Activated CD8-positive, alpha-beta memory T cell treated with anti-CD3 and anti-CD28 coated beads, Interleukin-2, amount 50 U/mL, for 48 hours (primary cell): Measurements from ENCODE around the gene ADIPOR2.
"Not testable (repeated sequence)": the region's sequence is repeated elsewhere in the genome, so short reads cannot be mapped to it uniquely, and the experiment has no call there.

Experiments used
- DNase-seq: peaks from one replicate; pipeline ENCODE4 v3.0.0-alpha.2; 2020

ADIPOR2 gene

DNA sequence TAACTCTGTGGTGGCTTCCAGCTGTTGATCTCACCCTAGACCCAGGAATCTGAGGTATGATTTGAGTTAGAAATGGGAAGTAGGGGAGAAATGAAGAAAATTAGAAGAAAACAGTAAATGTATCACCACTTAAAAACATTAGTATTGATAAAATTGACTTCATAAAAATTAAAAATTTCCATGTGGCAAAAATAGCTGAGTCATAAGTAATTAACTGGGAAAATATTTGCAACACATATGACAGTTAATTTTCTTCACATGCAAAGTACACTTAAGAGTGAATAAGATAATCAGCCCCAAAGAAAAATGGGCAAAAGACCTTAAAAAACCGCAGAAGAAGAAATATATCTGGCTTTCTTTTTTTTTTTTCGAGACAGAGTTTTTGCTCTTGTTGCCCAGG is 25.5 kb upstream of the ADIPOR2 start:
- no peak for DNase-seq

DNA sequence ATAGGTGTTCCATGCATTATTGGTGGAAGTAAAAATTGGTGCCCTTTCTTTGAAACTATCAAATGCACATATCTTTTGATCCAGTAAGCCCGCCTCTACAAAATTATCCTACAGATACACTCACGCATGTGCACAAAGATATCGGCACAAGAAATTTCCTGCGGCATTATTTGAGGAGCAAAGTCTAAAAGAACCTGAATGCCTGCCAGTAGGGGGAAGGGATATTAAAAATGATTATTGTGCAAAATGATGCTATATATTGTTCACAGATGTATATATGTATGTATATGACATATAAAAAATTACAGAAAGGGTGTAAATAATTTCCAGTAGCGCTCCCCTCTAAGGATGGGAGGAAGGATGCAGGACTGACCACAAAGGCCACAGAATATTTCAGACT is 24.7 kb upstream of the ADIPOR2 start:
- no peak for DNase-seq

DNA sequence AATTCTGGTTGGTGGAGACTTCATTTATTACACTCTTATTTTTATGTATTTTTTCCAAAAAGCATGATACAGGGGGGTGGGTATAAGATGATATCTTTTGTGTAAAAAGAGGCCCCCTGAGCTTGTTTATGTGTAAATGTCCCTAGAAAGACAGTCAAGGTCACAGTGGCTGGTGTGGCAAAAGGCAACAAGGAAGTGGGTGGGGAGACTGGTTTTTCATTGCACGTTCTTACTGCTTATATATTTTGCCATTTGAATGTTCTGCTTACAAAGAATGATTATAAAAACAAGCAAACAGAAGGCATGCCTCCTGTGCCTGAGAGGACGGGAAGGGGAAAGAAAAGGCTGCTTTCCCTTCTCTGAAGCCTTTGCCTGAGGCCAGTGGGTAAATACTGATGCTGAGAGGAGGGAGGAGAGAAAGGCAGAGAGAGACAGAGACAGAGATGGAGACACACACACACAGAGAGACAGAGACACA is 24.1 kb upstream of the ADIPOR2 start:
- no peak for DNase-seq

DNA sequence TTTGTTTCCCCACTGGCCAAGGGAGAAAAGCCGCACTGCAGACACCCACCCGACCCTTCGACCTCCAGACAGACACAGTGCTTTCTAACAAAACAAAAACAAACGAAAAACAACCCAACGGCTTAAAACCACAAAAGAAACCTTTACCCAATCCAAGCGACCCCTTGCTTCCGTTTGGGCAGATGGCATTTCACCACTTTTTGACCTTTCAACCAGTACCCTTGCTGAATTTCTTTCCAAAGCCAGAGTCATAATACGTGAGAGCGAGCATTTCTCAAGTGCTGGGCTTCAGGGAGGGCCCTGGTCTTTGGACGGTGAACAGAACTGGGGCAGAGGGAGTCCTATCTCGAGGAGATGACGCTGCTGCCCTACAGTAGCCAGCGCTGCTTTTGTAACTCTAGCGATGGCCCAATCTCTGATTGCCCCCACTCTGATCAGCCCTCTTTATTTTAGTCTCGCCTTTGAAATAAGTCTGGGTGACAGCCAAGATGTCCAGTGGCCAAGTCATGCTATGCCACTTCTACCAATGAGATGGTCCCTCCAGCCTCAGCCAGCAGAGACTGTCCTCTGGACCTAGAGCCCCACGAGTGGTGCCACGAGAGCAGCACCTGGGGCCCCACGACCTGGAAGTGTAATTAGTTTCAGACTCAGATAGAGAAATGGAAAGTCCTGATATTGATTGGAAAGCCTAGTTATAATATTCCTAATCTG is 21.9 kb upstream of the ADIPOR2 start:
- DNase-seq = no peak

DNA sequence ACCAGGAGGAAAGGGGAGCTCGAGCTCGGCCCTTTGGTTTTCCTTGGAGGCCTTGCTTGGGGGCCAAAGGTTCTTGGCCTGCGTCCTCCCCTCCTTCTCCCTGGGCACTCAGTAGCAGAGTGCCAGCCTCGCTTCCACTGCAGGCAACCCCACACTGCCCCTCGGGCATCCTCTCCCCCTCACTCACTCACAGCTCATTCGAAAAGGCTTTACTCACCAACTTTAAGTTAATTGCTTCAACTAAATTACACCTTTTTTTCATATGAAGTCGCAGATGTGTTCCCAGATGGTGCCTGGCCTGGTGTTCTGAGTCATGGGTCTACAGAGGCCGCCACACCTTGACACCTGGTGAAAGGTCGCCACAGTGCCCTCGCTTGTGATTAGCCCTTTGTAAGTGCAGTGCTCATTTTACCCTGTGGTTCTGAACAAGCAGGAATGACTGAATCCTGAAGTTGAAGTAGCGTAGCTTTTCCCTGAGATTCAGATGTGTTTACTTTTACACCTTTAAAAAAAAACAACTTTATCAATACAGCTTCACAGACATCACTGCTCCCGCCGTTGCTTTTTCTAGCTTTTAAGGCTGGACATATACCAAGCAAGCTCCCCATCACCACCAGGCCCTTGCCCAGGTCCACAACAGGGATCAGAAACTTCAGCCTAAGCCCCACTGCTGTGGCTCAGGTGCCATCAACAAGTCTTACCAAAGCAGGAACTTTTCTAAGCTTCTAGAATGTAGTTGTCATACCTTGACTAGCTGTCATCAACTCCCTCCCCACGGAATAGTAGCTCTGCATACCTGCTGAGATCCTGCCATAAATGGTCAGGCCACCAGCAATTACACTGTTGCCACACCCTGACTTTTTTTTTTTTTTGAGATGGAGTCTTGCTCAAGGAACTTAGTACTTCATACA is 20.3 kb upstream of the ADIPOR2 start:
- no peak for DNase-seq

DNA sequence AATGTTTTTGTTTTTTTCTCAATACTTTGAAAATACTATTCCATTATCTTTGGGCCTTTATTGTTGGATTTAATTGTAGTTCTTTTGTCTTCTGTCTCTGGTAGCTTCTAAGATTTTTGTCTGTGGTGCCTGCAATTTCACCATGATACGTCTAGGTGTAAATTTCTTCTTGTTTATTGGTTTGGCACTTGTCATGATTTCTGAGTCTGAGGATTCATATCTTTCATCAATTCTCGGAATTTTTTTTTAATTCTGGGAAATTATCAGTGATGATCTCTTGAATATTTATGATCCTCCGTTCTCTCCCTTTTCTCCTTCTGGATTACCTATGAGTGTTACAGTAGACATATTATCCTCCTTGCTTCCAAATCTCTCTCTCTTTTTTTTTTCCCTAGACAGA is 14.8 kb upstream of the ADIPOR2 start:
- no peak for DNase-seq

DNA sequence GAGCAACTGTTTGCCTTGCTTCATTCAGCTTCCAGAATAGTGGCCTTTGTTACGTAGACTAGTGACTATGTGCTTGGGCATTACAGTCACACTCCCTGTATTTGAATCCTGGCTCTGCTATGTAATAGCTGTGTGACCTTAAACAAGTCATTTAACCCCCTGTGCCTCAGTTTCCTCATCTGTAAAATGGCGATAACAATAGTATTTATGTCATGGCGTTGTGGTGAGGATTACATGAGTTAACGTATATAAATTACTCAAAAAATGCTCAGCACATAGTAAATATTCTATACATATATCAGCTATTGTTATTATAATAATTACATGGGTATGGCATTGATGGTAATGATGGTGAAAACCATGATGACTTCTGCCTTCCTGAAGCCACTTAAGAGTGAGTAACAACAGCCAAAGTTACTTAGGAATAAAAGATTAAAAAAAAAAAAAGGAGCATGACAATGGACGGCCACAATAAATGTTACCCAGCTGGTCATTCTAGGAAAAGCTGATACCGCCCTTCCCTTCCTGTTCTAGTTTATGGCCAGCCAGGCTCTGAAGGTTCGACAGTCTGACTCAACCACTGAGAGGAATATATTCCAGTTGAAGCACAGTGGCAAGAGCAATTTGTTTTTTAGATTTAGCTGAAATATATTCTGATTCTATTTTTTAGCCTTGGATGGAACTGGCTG is 9.9 kb upstream of the ADIPOR2 start:
- DNase-seq = no peak

DNA sequence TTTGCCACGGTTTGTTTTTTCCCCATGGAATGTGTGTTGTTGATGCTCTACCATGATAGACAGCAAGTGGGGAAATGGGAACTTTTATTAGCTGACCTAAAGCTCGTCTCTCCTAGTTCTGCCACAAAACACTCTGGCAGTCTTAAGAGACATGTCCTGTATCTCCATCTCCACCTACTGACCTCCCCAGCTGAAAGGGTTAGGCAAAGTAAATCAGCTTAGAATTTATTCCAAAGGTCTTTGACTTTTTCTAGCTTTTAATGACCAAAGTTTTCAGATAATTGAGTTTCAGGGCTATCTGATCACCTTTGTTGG is 9.4 kb upstream of the ADIPOR2 start:
- DNase-seq = no peak

DNA sequence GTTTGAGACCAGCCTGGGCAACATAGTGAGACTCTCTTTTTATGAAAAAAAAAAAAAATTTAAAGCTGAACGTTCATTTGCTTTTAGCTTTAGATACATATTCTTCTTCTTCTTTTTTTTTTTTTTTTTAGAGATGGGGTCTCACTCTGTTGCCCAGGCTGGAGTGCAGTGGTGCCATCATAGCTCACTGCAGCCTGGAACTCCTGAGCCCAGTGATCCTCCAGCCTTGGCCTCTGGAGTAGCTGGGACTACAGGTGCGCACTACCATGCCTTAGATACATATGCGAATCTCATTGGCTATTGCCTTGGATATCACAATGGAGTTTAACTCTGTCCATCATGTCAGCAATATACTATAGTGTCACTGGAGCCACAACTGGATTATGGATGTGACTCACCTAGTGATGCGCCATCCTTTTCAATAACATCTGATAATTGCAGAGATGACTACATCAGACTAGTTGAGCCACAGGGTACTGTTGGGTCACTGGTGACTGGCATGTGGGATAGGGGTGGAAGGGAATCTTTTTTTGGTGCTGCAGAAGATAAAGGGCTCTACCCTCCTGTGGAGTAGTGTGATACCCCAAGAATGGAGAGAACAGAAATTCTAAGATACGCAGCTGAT is 2.7 kb upstream of the ADIPOR2 start:
- DNase-seq = no peak

DNA sequence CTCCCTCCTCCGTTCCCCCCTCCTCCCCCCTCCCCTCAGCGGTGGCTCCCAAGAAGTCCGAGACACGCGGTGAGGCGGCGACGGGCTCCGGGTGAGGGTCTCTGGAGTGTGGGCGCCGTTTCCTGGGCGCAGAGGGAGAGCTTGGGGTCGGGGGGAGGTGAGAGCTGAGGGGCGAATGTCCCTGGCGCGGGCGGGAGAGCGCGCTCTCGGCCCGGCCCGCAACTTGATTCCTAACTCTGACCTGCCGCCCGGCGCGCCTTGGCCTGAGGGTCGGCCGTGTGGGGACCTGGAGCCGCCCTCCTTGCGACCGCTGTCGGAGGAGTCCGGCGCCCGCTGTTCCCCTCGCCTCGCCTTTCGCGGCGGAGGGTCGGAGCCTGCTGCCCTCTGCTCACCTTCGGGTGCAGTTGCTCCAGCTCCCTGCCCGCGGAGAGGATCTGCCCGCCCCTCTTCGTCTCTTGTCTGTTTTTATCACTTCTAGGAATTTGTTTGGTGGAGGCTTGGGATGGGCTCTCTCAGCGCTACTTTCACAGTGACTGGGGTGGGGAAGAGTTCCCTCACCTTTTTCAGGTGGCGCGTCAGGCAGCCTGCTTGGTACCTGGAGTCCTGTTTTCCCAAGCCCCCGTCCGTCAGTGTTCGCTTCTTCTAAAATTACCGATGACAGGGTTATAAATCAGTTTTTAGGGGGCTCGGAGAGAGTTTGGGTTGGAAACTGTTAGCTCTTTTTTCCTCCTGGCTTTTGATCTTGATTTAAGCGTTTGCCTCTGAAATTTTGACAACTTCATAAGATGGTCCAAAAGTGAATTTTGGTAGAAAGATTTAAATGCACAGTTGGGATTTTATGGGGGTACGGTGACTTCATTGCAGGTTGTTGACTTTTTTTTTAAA is 495 bp downstream of the ADIPOR2 start:
- DNase-seq = peak; percentile 79

DNA sequence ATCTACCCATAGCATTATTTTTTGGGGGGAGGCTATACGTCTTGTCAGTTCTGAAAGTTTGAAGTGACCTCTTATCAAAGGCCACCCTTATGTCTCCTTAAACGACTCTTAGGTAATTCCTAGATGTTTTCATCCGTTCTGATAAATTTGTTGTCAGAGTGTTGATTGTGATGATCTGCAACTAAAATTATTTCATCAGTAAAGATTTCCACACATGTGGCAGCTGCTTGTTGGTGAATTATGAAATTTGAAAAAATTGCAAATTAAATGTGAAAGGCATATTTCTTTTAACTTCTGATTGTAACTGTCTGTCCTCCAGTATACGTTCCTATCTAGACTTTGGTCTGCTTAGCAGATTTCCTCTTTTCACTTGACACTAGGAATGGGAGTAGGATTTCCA is 1.4 kb downstream of the ADIPOR2 start:
- no peak for DNase-seq

DNA sequence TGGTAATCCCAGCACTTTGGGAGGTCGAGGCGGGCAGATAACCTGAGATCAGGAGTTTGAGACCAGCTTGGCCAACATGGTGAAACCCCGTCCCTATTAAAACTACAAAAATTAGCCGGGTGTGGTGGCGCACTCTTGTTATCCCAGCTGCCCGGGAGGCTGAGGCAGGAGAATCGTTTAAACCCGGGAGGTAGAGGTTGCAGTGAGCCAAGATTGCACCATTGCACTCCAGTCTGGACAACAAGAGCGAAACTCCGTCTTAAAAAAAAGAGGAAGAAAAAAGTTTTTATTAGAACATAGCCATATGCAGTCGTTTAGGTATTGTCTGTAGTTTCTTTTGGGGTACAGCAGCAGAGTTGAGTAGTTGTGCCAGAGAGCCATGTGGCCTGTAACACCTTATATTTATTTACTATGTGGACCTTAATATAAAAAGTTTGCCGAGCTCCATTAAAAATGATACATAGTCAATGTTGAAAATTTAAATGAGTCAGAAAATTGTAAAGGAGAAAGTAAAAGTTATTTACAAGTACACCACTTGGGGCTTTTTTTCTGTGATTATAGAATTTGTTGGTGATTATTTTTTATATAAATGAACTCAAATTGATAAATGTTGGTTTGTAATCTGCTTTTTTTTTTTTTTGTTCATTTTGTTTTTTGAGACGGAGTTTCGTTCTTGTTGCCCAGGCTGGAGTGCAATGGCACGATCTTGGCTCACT is 2.2 kb downstream of the ADIPOR2 start:
- no peak for DNase-seq

DNA sequence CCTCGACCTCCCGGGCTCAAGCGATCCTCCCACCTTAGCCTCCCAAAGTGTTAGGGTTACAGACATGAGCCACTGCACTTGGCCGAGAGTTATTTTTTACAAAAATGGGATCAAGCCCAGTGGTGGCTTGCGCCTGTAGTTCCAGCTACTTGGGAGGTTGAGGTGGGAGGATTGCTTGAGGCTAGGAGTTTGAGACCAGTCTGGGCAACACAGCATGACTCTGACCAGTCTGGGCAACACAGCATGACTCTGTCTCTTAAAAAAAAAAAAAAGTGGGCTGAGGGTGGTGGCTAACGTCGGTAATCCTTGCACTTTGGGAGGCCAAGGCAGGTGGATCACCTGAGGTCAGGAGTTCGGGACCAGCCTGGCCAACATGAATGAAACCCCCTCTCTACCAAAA is 4.2 kb downstream of the ADIPOR2 start:
- DNase-seq = not testable (repeated sequence)

DNA sequence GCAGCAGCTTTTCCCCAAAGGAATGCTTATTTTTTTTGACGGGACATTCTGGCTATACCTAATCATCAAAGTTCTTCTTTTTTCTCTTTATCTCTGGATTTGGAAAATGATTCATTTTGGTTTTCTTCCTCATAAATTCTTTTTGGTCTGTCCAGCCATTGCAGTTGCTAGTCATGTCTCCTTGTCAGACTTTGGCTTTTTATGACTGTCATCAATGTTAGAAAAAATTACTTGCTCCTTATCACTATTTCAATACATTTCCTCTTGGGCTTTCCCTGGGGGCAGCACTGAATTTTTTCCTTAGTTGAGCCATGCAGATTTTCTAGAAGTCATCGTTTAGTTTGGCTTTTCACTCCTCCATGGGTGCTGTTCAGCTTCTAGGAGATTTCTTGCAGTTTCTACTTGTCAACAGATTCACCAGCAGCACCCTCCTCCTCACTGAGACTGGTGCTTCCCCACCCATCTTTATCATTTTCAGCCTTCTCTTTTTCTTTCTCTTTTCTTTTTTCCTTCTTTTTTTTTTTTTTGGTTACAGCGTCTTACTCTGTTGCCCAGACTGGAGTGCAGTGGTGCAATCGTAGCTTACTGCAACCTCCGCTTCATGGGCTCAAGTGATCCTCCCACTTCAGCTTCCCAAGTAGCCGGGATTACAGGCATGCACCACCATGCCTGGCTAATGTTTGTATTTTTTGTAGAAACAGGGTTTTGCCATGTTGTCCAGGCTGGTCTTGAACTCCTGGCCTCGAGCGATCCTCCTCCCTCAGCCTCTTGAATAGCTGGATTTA is 5.2 kb downstream of the ADIPOR2 start:
- DNase-seq = no peak

DNA sequence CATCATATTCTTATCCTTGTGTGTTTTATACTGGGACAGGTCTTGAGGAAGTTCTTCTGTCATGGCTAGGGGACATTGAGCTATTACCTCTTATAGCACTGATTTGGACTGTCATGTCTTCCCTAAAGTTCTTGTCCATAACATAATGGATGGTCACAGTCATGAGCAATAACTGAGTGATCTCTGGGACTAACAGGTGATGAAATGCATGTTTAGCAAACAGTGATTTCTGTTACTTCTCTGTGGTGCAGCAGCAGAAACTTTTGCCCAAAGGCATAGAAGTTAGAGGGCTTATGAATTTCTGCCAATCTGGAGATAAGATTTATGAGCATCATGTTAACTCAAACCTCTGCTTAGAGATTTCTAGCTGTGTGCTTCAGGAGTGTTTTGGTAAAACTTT is 5.9 kb downstream of the ADIPOR2 start:
- DNase-seq = no peak

DNA sequence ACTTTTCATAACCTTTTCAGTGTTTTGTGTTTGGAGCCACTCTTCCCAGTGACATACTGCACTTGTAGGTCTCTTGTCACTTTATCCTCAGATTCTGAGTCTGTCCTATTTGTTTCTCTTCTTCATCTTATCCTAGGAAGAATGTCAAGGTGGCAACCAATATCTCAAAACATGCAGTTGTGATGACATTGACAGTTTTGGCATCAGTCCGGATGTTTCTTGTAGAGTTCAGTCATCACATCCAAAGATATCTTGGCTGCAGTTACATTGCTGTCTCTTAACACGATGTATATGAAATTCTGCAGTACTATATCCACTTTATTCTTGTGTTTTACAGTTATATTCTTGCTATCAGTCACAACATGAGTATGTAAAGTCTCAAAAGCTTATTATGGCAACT is 6.4 kb downstream of the ADIPOR2 start:
- DNase-seq = no peak

DNA sequence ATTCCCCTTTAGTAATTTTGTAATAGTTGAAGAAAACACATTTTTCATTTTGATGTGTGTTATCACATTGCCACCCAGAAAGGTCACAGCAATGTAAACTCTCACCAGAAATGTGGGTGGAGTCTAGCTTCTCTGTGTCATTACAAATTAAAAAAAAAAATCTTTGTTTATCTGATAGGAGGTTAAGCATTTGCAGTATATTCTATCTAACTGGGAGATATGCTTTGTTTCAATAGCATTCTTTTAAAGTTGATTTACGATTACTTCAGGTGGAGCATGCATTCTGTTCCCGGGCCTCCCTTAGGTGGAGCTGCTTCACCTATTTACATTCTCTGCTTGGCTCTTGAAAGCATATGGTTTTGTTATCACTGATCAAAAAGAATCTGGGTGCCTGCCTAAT is 7.8 kb downstream of the ADIPOR2 start:
- DNase-seq = no peak

DNA sequence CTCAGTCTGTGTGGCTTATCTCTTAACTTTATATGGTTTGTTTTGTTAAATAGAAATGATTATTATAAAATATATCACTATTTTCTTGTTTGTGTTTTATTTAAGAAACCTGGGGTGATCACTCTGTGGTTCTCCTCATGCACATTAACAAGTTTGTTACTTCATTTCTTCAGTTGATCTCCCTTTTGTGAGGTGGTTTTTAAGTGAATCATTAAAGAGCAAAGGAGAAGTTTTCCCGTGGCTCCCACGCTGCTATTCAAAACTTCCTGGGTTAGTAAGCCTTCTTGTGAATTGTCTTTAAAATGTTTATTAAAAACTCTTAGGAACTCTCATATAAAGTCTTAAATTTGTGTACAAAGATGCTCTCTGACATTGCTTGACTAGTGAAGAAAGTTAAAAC is 11.8 kb downstream of the ADIPOR2 start:
- no peak for DNase-seq

DNA sequence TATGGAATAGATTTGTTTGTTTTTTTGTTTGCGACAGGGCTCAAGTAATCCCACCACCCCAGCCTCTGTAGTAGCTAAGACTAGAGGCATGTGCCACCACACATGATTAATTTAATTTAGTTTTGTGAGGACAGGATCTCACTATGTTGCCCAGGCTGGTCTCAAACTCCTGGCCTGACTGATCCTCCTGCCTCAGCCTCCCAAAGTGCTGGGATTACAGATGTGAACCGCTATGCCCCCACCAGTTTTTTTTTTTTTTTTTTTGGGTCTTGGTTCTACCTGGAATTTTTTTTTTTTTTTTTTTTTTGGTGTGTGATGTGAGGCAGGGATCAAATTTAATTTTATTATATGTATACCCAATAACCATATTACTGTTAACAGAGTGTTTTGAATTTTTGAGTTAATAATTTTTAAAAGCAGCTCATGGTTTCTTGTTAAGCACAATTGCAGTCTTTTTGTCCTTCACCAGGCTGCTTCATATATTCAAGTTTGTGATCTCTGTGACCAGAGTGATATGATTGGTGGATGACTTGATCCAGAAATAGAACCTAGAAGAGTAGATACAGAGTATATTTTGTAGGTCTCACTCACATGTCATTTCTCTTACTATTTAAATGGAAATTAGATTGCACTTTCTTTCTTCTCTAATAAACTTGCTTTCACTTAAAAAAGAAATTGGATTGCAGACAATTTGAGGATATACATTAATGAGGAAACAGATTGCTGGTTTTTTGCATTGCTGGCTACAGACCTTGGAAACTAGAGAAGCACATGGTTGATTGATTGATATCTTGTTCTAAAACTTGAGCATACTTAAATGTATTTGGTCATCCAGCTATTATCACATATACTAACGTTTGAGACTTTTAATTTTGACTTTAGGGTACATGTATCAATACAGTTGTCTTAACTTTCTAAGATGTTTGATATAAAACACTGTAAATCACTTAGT is 13.2 kb downstream of the ADIPOR2 start:
- DNase-seq = no peak
